BJ (cell line): ENCODE results near the gene SNRK. TPM values are rescaled to one million over a fixed set of nuclear protein-coding genes. Genes with fewer than 3 reads are reported as not detected.

Source experiments
- CTCF ChIA-PET: fragments of 350-600 bp; formaldehyde crosslinking; extraction: SDS; loops from one replicate; lab custom pipeline; 2021; ENCODE audit warnings: antibody characterized with exemption, inconsistent platforms; lab: Yijun Ruan, JAX
- POLR2A ChIA-PET: fragments of 300-600 bp; sonication (Branson Sonifier 250); formaldehyde crosslinking; extraction: SDS; loops from one replicate; lab custom pipeline; 2021; ENCODE audit warnings: antibody characterized with exemption; lab: Charles Lee
- DNase-seq: peaks from one replicate; pipeline ENCODE4 v3.0.0-alpha.2; 2011; ENCODE audit warnings: low read depth
- H3K27me3 ChIP-seq: 2 replicates; pipeline ENCODE4 v1.6.0; 2011; ENCODE audit warnings: low read length; ENCODE audit not compliant: control insufficient read depth, insufficient read depth
- H3K36me3 ChIP-seq: 2 replicates; pipeline ENCODE4 v1.5.1; 2011; ENCODE audit warnings: low read length; ENCODE audit not compliant: control insufficient read depth, insufficient read depth
- H3K4me3 ChIP-seq: 2 replicates; pipeline ENCODE4 v1.5.1; 2011; ENCODE audit warnings: low read depth, mild to moderate bottlenecking, control low read depth, low read length
- CTCF ChIP-seq: IDR thresholded peaks from 2 replicates; pipeline ENCODE4 v1.5.1; 2011; ENCODE audit warnings: low read depth, mild to moderate bottlenecking, control low read depth, inconsistent platforms, low read length, moderate library complexity; ENCODE audit not compliant: insufficient read depth
- polyA plus RNA-seq: library from polyadenylated mRNA; depleted of rRNA; stranded (reverse); fragments of >200 nt; gene quantifications from 2 replicates; pipeline ENCODE4 v1.2.3, GENCODE V29; 2011

The SNRK gene
- polyA plus RNA-seq, 1 experiment: 11.5 TPM

- H3K27me3 ChIP-seq: no peaks in the 10 kb centered on the region
- POLR2A ChIA-PET: no interaction called here
- CTCF ChIA-PET: interaction anchor here (0.9 kb wide), 1 partner anchor 12 kb away, joined by 3 read pairs; no protein-coding TSS in a partner anchor
- no peak for TF ChIP-seq CTCF
- H3K4me3 ChIP-seq: no peak overlapping the region
- H3K36me3 ChIP-seq: peaks cover 11% of the 10 kb centered on the region
- DNase-seq: no peak
Observed at GRCh38 chr3:43338295-43338694, 52.0 kb downstream of the SNRK start.

- DNase-seq: no peak
- TF ChIP-seq CTCF: no peak
- POLR2A ChIA-PET: no interaction called here
- Histone ChIP-seq H3K27me3 (no peaks in the 10 kb centered on the region), H3K36me3 (peaks cover 11% of the 10 kb centered on the region), H3K4me3 (no peak overlapping the region)
- CTCF ChIA-PET: no interaction called here
Observed at GRCh38 chr3:43340403-43340802, 54.1 kb downstream of the SNRK start.

- ChIA-PET POLR2A (no interaction called here), CTCF (no interaction called here)
- Histone ChIP-seq H3K27me3 (no peaks in the 10 kb centered on the region), H3K36me3 (peaks cover 11% of the 10 kb centered on the region), H3K4me3 (no peak overlapping the region)
- DNase-seq: no peak
- no peak for TF ChIP-seq CTCF
Observed at GRCh38 chr3:43341788-43342187, 55.4 kb downstream of the SNRK start.

GRCh38 chr3:43343185-43343584, 56.8 kb downstream of the SNRK start:
- POLR2A ChIA-PET: no interaction called here
- Histone ChIP-seq H3K36me3 (peaks cover 20% of the 10 kb centered on the region), H3K4me3 (no peak overlapping the region), H3K27me3 (no peaks in the 10 kb centered on the region)
- TF ChIP-seq CTCF: no peak
- no peak for DNase-seq
- CTCF ChIA-PET: no interaction called here

- ChIA-PET POLR2A (no interaction called here), CTCF (interaction anchor here (0.6 kb wide), 1 partner anchor 106 kb away, joined by 3 read pairs; no protein-coding TSS in a partner anchor)
- no peak for DNase-seq
- peaks cover 23% of the 10 kb centered on the region for H3K36me3 ChIP-seq
- TF ChIP-seq CTCF: no peak
- H3K27me3 ChIP-seq: no peaks in the 10 kb centered on the region
- H3K4me3 ChIP-seq: no peak overlapping the region
Observed at GRCh38 chr3:43343815-43344214, 57.5 kb downstream of the SNRK start.
